SJCRH30 (cell line): ENCODE data around the gene CYP1A1. TPM values are rescaled to one million over a fixed set of nuclear protein-coding genes. Genes with fewer than 3 reads are reported as not detected.
A peak's percentile ranks its signal among the peaks of the same experiment; 100 is the strongest.

Experiments used
- DNase-seq, 2 experiments: peaks; one replicate each; pipeline ENCODE4 v3.0.0-alpha.2; 2015 to 2020
- H3K27ac ChIP-seq: fragments of 250-450 bp; sonication (Bioruptor Pico); 2 replicates; pipeline ENCODE4 v1.5.1; 2020; ENCODE audit warnings: mild to moderate bottlenecking, moderate library complexity
- H3K27me3 ChIP-seq: fragments of 250-450 bp; sonication (Bioruptor Pico); 2 replicates; pipeline ENCODE4 v1.5.1; 2020; ENCODE audit warnings: mild to moderate bottlenecking, moderate library complexity
- H3K36me3 ChIP-seq: fragments of 250-450 bp; sonication (Bioruptor Pico); 2 replicates; pipeline ENCODE4 v1.5.1; 2020; ENCODE audit warnings: mild to moderate bottlenecking, moderate library complexity
- H3K4me1 ChIP-seq: fragments of 250-450 bp; sonication (Bioruptor Pico); 2 replicates; pipeline ENCODE4 v1.5.1; 2020; ENCODE audit warnings: mild to moderate bottlenecking, moderate library complexity
- H3K4me3 ChIP-seq: fragments of 250-450 bp; sonication (Bioruptor Pico); 2 replicates; pipeline ENCODE4 v1.5.1; 2020; ENCODE audit warnings: mild to moderate bottlenecking, moderate library complexity
- H3K9me3 ChIP-seq: fragments of 250-450 bp; sonication (Bioruptor Pico); replicated peaks from 2 replicates; pipeline ENCODE4 v1.5.1; 2020; ENCODE audit warnings: mild to moderate bottlenecking, moderate library complexity
- total RNA-seq: library from RNA; depleted of rRNA; stranded (reverse); fragments of >200 nt; shearing (Covaris generic); gene quantifications from 2 replicates; pipeline ENCODE4 v1.2.3, GENCODE V29; 2014; rRNA removed

The CYP1A1 gene, protein sequence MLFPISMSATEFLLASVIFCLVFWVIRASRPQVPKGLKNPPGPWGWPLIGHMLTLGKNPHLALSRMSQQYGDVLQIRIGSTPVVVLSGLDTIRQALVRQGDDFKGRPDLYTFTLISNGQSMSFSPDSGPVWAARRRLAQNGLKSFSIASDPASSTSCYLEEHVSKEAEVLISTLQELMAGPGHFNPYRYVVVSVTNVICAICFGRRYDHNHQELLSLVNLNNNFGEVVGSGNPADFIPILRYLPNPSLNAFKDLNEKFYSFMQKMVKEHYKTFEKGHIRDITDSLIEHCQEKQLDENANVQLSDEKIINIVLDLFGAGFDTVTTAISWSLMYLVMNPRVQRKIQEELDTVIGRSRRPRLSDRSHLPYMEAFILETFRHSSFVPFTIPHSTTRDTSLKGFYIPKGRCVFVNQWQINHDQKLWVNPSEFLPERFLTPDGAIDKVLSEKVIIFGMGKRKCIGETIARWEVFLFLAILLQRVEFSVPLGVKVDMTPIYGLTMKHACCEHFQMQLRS
- not detected in 2 replicates for total RNA-seq

DNA sequence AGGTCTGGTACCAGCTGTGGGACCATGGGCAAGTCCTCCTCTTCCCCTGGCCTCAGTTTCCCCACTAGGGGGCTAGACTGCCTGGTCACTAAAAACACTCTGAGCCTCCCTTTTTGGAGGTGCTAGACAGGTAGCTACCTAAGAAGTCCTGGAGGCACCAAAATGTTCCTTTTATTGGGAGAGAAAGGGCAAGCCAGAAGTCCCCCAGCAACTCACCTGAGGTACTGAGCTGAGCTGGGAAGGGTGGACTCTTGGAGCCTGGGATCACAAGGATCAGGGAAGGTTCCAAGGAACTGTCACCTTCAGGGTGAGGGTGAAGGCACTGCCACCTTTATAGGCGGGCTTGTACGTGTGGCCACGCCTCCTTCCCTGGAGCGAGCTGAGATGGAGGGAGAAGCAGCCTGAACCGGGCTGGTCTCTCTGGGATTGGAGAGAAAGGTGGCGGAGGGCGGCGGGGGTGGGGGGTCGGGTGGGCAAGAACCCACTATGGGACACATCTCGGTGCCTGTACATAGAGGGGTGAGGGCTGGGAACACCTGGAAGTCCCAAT, at the start of gene CYP1A1:
Gene CYP1A1, minus strand, starts transcription at position 304 of the 550 bp plus-strand sequence. CDS start 2,431 bp downstream, outside the sequence.
- peaks cover 8% of the 10 kb centered on the region; the same call in 1 of the 2 replicates for H3K27me3 ChIP-seq
- no peak within 1 kb of the TSS for H3K27ac ChIP-seq
- H3K36me3 ChIP-seq, result no peaks in the 10 kb centered on the region
- no peaks in the 10 kb centered on the region for H3K9me3 ChIP-seq
- no peaks in the 10 kb centered on the region for H3K4me1 ChIP-seq
- no peak for DNase-seq
- H3K4me3 ChIP-seq, result peak within 1 kb of the TSS; percentile 46

DNA sequence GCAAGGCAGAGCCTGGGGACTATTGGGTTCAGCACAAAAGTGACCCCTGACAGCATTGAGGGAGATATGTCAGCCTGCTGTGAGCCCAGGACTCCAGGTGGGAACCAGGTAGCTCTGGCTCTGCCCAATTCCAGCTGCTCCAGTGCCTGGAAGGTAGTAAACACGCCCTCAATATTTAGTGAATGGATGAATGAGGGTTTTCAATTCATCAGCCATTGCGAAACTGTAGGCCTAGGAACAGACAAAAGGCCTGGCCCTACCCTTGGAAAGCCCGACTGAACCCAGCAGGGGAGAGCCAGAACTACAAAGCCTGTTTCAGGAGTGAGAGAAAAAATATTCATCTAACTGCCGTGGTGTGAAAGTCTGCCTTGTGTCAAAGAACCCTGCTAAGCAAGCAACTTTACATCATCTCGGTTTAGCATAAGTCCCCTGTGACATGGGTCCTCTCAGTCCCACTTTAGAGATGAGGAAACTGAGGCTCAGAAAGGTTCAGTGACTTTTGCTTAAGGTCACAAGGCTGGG, 48.5 kb upstream of the CYP1A1 start:
- Histone ChIP-seq H3K9me3 (no peaks in the 10 kb centered on the region), H3K27me3 (no peaks in the 10 kb centered on the region), H3K27ac (no peak overlapping the region), H3K4me1 (peaks cover 22% of the 10 kb centered on the region), H3K4me3 (no peak overlapping the region), H3K36me3 (no peaks in the 10 kb centered on the region)
- no peak for DNase-seq

DNA sequence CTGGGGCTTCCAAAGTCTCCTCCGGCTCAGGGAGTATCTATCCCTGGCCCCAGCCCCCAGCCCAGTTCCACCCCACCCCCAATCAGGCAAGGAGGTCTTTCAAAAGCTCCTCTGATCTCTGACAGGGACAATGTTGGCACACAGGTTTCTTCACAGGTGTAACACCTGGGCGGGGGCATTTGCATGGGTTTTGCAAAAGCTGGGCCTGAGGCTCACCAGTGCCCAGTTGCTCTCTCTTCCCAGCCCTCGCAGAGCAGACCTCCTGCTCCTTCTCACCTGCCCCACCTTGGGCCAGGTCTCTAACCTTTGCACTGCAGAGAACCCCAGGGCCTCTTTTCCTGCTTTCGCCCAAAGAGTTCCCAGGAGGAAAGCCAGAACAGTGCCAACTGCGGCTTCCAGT, 48.0 kb upstream of the CYP1A1 start:
- Histone ChIP-seq H3K4me3 (no peak overlapping the region), H3K4me1 (peaks cover 22% of the 10 kb centered on the region), H3K36me3 (no peaks in the 10 kb centered on the region), H3K27ac (no peak overlapping the region), H3K27me3 (no peaks in the 10 kb centered on the region), H3K9me3 (no peaks in the 10 kb centered on the region)
- no peak for DNase-seq

DNA sequence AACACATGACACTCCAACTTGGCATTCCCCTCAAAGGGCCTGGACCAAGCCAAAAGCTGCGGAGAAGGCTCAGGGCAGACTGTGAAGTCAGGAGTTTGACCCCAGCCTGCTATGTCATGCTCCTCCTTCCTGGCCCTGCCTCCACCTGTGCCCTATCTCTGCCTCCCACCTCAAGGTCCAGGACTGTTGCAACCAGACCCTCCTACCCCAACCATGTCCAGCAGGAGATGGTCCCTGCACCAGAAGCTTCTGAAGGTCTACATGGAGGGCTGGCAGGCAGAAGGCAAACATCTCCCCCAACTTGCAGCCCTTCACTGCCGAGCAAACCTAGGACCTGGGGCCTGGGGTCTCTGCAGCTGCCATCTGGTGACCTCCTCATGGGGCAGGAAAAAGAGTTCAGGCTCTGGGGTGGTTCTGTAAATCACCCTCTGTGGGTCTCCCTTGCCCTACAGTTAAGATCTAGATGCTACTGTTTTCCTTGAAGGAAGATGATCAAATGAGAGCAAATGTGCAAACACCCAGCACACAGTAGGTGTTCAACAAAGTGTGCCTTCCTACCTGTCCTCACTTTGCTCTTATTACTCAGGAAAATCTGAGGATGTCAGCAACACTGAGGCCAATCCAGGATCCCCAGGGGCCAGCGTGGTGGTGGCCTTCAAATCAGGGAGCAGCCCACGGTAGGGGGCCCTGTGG, 45.0 kb upstream of the CYP1A1 start:
- H3K4me3 ChIP-seq, result no peak overlapping the region
- H3K27ac ChIP-seq, result no peak overlapping the region
- no peak for DNase-seq
- no peaks in the 10 kb centered on the region for H3K36me3 ChIP-seq
- H3K4me1 ChIP-seq, result peaks cover 3% of the 10 kb centered on the region; the same call in 1 of the 2 replicates
- H3K27me3 ChIP-seq, result no peaks in the 10 kb centered on the region
- H3K9me3 ChIP-seq, result no peaks in the 10 kb centered on the region

- no peaks in the 10 kb centered on the region for H3K27me3 ChIP-seq
- H3K9me3 ChIP-seq, result no peaks in the 10 kb centered on the region
- no peak for DNase-seq
- no peak overlapping the region for H3K4me3 ChIP-seq
- peaks cover 3% of the 10 kb centered on the region; the same call in 1 of the 2 replicates for H3K4me1 ChIP-seq
- H3K27ac ChIP-seq, result no peak overlapping the region
- no peaks in the 10 kb centered on the region for H3K36me3 ChIP-seq
These were observed 44.2 kb upstream of the CYP1A1 start for GRCh38 chr15:74769463-74770025.

DNA sequence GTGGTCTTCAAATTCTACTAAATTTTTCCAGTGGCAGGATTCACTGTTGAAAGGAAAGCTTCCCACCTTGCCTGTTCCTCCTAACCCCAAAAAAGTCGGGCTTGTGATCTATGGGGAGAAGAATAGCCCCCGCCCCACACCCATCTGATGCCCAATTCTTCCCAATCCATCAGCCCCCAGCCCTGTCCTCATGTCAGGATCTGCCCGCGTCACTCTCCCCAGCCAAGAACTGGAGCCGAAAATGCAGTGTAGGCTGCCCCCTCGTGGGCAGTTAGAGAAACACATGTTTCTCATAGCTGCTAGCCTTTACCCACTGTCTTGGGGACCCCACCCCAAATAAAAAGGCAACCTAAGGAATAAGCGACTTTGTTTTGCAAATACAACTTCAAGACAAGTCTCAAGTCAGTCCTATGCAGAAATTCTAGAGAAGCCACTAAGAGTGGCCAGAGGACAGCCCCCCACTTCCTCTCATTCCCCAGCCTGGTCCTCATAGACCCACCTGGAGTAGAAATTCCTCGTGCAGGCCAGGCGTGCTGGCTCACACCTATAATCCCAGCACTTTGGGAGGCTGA, 43.5 kb upstream of the CYP1A1 start:
- Histone ChIP-seq H3K4me1 (peaks cover 3% of the 10 kb centered on the region; the same call in 1 of the 2 replicates), H3K4me3 (no peak overlapping the region; the same call in 1 of the 2 replicates), H3K27me3 (peaks cover under 1% of the 10 kb centered on the region; the same call in 1 of the 2 replicates), H3K27ac (no peak overlapping the region), H3K36me3 (no peaks in the 10 kb centered on the region), H3K9me3 (no peaks in the 10 kb centered on the region)
- peak; percentile 65 to 76 for DNase-seq

DNA sequence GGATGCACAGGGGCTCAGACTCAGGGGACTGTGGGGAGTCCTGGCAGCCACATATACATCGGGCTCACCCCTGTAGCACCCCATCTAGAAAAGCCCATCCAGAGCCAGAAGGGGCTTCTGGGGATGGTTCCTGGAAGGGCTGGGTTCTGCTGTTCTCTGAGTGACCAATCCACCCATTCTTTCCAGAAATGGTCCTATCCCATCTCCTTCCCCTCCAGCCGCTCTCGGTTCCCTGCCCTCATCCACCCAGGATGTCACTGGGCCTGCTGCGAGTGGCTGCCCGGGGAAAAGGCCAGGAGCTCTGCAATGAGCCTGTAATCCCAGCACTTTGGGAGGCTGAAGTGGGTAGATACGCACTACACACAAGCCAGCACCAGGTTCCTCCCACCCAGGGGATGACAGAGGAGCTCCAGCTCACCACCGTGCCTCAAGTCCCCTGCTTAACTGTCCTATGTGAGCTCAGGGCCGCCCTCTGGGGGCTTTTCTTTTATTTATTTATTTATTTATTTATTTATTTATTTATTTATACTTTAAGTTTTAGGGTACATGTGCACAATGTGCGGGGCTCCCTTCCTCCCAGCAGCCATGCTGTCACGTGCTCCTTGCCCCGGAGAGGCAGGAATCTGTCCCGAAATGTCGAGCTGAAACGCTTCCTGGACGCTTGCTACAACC, 42.9 kb upstream of the CYP1A1 start:
- Histone ChIP-seq H3K4me1 (peaks cover 3% of the 10 kb centered on the region; the same call in 1 of the 2 replicates), H3K36me3 (no peaks in the 10 kb centered on the region), H3K9me3 (no peaks in the 10 kb centered on the region), H3K4me3 (no peak overlapping the region; the same call in 1 of the 2 replicates), H3K27me3 (peaks cover 7% of the 10 kb centered on the region), H3K27ac (no peak overlapping the region)
- no peak for DNase-seq

DNA sequence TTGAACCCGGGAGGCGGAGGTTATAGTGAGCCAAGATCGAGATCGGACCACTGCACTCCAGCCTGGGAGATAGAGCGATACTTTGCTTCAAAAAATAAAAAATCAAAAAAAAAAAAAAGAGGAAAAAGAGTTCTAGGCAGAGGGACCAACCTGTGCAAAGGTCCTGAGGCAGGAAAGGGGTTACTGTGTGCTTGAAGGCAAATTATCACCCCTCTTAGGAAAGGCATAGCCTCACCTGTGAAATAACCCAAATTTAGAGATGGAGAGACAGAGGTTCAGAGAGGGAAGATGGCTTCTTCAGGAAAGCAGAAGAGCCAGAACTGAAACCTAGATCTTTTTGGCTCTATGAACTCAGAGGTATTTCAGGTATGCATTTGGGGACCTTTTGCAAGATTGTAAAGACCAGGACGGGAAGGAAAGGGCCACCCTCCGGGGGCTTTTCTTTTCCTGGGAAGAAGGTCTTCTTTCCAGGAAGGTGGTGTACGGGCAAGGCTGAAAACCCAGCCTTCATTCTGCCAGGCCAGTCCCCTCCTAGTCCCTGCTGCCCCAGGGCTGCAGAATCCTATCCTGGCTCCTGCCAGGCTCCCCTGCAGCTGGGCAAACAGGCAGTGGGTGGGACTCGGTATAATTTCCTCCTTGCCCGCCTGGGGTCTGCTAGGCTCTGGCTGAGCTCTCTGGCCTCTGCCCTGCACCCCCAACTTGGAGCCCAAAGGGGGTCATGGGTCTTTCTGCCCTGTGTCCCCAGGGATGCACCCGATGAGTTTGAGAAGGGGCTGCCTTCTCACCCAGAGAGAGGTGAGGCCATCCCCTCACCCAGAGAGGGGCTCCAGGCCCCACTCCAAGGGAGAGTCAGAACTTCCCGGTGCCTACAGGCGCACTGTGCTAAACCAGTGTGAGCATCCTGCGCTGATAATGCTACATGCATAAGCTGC, 42.1 kb upstream of the CYP1A1 start:
- no peak overlapping the region for H3K27ac ChIP-seq
- H3K4me3 ChIP-seq, result no peak overlapping the region
- no peaks in the 10 kb centered on the region for H3K36me3 ChIP-seq
- no peak for DNase-seq
- H3K9me3 ChIP-seq, result no peaks in the 10 kb centered on the region
- H3K27me3 ChIP-seq, result peaks cover 9% of the 10 kb centered on the region
- H3K4me1 ChIP-seq, result peaks cover 3% of the 10 kb centered on the region; the same call in 1 of the 2 replicates

- Histone ChIP-seq H3K4me1 (no peaks in the 10 kb centered on the region), H3K36me3 (no peaks in the 10 kb centered on the region), H3K27me3 (peaks cover 19% of the 10 kb centered on the region), H3K9me3 (no peaks in the 10 kb centered on the region), H3K27ac (no peak overlapping the region), H3K4me3 (no peak overlapping the region)
- no peak for DNase-seq
These were observed 38.1 kb upstream of the CYP1A1 start for GRCh38 chr15:74763416-74763815.

DNA sequence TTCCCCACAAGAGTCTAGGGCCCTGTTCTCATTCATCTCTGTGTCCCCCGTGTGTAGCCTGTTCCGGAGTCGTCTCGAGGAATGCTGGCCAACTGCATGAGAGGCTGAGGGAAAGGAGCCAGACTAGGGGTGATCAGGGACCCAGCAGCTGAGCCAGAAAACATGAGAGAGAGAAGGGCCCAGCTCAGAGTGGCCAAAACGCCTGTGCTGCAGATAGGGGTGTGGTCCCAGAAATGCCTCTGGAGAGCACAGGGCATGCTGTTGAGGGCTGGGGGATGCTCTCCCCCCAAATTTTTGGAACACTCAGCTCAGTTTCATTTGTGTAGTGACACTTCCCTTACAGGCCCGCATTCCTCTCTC, 37.4 kb upstream of the CYP1A1 start:
- Histone ChIP-seq H3K4me1 (no peaks in the 10 kb centered on the region), H3K27ac (no peak overlapping the region)

DNA sequence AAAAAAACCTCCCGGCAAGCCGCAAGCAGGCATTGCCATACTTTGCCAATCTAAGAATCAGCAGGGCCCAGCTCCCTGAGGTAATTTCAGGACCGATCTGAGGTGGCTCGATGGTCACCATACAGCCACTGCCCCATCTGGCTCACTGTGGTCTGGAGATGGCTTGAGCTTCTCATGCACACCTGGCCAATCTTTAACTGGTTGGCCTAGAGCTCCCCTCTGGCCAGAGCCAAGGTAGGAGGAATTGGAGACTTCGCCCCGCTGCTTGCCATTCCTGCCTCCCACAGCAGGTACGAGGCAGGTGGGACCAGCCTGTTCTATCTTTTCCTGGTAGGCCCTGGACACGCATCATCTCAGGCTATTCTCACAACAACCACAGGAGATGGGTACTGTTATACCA, 33.4 kb upstream of the CYP1A1 start:
- H3K4me3 ChIP-seq, result no peak overlapping the region
- H3K27me3 ChIP-seq, result peaks cover 17% of the 10 kb centered on the region
- no peaks in the 10 kb centered on the region for H3K9me3 ChIP-seq
- H3K4me1 ChIP-seq, result no peaks in the 10 kb centered on the region
- no peak for DNase-seq
- H3K36me3 ChIP-seq, result no peaks in the 10 kb centered on the region
- H3K27ac ChIP-seq, result no peak overlapping the region

More for the DNA sequence above, 37.4 kb upstream of the CYP1A1 start:
- Histone ChIP-seq H3K27me3 (peaks cover 19% of the 10 kb centered on the region), H3K9me3 (no peaks in the 10 kb centered on the region), H3K36me3 (no peaks in the 10 kb centered on the region), H3K4me3 (no peak overlapping the region)
- no peak for DNase-seq

GRCh38 chr15:74754593-74755215, 29.4 kb upstream of the CYP1A1 start:
- Histone ChIP-seq H3K36me3 (no peaks in the 10 kb centered on the region), H3K9me3 (no peaks in the 10 kb centered on the region), H3K27ac (no peak overlapping the region), H3K4me3 (no peak overlapping the region), H3K4me1 (0 out of 2 replicates have a peak, but pooled peaks cover 4% of the 10 kb centered on the region), H3K27me3 (peaks cover 4% of the 10 kb centered on the region; the same call in 1 of the 2 replicates)
- no peak for DNase-seq
